Esophagus muscularis mucosa (tissue), 4 donors: ENCODE results near the gene FIGNL2. TPM values are rescaled to one million over a fixed set of nuclear protein-coding genes. Genes with fewer than 3 reads are reported as not detected.

ENCODE experiments used
- DNase-seq: peaks from one replicate; pipeline ENCODE4 v3.0.0-alpha.2; 2017; ENCODE audit errors: extremely low spot score
- H3K27ac ChIP-seq, 4 donors: fragments of 200-600 bp; sonication (generic); replicated peaks in 1 of 4; 1 replicate in 3 of 4; 2 replicates in 1 of 4; pipeline ENCODE4 v1.5.1; 2016 to 2019; ENCODE audit warnings: mild to moderate bottlenecking in 1 of 4
- H3K27me3 ChIP-seq, 4 donors: fragments of 200-600 bp; sonication (generic); one replicate each; pipeline versions ENCODE4 v1.5.1 to v1.6.0; 2016 to 2019
- H3K36me3 ChIP-seq, 4 donors: fragments of 200-600 bp; sonication (generic); one replicate each; pipeline ENCODE4 v1.5.1; 2016 to 2019
- H3K4me1 ChIP-seq, 4 donors: fragments of 200-600 bp; sonication (generic); one replicate each; pipeline ENCODE4 v1.5.1; 2016 to 2019
- H3K4me3 ChIP-seq, 4 donors: fragments of 200-600 bp; sonication (generic); 1 replicate in 2 of 4; 2 replicates in 2 of 4; pipeline ENCODE4 v1.5.1; 2016 to 2019; ENCODE audit warnings: mild to moderate bottlenecking in 4 of 4, moderate library complexity in 1 of 4
- H3K9me3 ChIP-seq, 4 donors: fragments of 200-600 bp; sonication (generic); 1 replicate in 3 of 4; 2 replicates in 1 of 4; pipeline ENCODE4 v1.5.1; 2016 to 2019
- EP300 ChIP-seq: sonication (generic); formaldehyde crosslinking; IDR thresholded peaks from one replicate; pipeline ENCODE4 v1.6.1; 2017; ENCODE audit warnings: antibody characterized with exemption
- POLR2A ChIP-seq: fragments of 450-650 bp; IDR thresholded peaks from one replicate; pipeline ENCODE4 v1.6.1; 2017; ENCODE audit warnings: antibody characterized with exemption, moderate library complexity, mild to moderate bottlenecking, low read depth
- POLR2AphosphoS5 ChIP-seq, 2 donors: sonication (generic); formaldehyde crosslinking; IDR thresholded peaks; one replicate each; pipeline ENCODE4 v1.6.1; 2017; ENCODE audit warnings: antibody characterized with exemption in 2 of 2
- WGBS: methylation state at CpG from one replicate; pipeline ENCODE4 v1.1.5; 2018; 5-methylcytosine and 5-hydroxymethylcytosine counted together
- intact Hi-C: fragments of 100-400 bp; cut with DNase I; formaldehyde crosslinking; loops from one replicate; pipeline ENCODE4 v1.15.1; 2023
- total RNA-seq, 4 donors: library from RNA; depleted of rRNA; stranded (reverse); fragments of >200 nt; gene quantifications; one replicate each; pipeline versions ENCODE4 v1.1.0 to v1.2.1, GENCODE V29; 2016
- TF ChIP-seq, protein P1 (sequence below), 3 experiments: fragments of 200-600 bp in 2 of 3; fragments of 450-650 bp in 1 of 3; sonication (generic) in 2 of 3; IDR thresholded peaks; one replicate each; pipeline ENCODE4 v1.5.1; 2017 to 2019; ENCODE audit warnings: antibody characterized with exemption in 3 of 3, mild to moderate bottlenecking in 2 of 3, moderate library complexity in 1 of 3

Gene FIGNL2
- total RNA-seq, 4 donors from 2014 or later = 0.23 to 0.42 (median 0.36) TPM

DNA sequence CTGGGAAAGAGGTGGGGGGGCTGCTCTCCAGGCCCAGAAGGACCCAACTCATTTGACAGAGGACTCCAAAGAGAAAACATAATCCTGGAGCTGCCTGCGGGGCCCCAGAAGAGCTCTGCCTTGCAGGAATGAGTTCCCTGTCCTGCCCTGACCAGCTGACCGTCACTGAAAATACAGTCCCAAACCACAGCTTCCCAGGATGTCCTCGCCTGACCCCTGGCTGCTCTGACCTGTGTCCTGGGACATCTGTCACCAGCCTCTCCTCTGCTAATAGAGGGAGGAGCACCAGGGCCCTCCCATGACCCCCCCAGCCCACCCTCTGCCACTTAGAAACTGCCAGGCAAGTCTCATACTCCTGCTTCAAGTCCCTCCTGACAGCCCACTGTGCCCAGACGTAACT is 9.8 kb downstream of the FIGNL2 start:
- TF ChIP-seq, protein P1, sequence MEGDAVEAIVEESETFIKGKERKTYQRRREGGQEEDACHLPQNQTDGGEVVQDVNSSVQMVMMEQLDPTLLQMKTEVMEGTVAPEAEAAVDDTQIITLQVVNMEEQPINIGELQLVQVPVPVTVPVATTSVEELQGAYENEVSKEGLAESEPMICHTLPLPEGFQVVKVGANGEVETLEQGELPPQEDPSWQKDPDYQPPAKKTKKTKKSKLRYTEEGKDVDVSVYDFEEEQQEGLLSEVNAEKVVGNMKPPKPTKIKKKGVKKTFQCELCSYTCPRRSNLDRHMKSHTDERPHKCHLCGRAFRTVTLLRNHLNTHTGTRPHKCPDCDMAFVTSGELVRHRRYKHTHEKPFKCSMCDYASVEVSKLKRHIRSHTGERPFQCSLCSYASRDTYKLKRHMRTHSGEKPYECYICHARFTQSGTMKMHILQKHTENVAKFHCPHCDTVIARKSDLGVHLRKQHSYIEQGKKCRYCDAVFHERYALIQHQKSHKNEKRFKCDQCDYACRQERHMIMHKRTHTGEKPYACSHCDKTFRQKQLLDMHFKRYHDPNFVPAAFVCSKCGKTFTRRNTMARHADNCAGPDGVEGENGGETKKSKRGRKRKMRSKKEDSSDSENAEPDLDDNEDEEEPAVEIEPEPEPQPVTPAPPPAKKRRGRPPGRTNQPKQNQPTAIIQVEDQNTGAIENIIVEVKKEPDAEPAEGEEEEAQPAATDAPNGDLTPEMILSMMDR (IDR thresholded peaks at IDR 0.05) = no peak
- TF ChIP-seq POLR2A = no peak
- no peak for TF ChIP-seq POLR2AphosphoS5 (IDR thresholded peaks at IDR 0.05)
- no peak for TF ChIP-seq EP300
- WGBS = 61% methylated on average over 4 of the region's 4 CpGs
- H3K27me3 ChIP-seq = peaks cover 0 to 82% (median 3%) of the 10 kb centered on the region in 4 donors
- H3K27ac ChIP-seq = no peak overlapping the region
- H3K4me3 ChIP-seq = no peak overlapping the region
- DNase-seq = no peak
- intact Hi-C loops = no loop called here
- no peaks in the 10 kb centered on the region for H3K9me3 ChIP-seq
- H3K4me1 ChIP-seq = peaks cover 0 to 8% (median 0%) of the 10 kb centered on the region in 4 donors
- H3K36me3 ChIP-seq = no peaks in the 10 kb centered on the region

DNA sequence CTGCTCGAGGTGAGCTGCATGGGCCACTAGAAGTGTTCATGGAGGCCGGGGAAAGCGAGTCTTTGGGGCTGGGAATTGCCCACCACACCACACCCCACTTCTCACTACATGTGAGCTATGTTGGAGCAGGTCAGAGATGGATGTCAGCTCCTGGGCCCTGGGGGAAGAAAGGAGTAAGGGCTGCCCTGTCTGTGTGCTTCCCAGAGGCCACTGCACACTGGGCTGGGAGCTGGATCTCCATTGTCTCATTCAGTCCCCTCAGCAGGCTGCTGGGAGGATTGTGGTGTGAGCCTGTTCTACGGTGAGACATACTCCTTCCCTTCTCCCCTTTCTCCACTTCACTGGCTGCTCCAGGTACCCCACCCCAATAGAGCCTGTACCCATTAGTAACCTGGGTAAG is 10.5 kb downstream of the FIGNL2 start:
- peaks cover 0 to 8% (median under 1%) of the 10 kb centered on the region in 4 donors for H3K4me1 ChIP-seq
- no peak for DNase-seq
- 85% methylated on average over 4 of the region's 4 CpGs for WGBS
- no peaks in the 10 kb centered on the region for H3K9me3 ChIP-seq
- no peak overlapping the region for H3K4me3 ChIP-seq
- peaks cover 0 to 82% (median 1%) of the 10 kb centered on the region in 4 donors for H3K27me3 ChIP-seq
- no peaks in the 10 kb centered on the region for H3K36me3 ChIP-seq
- intact Hi-C loops = no loop called here
- no peak for TF ChIP-seq POLR2AphosphoS5 (IDR thresholded peaks at IDR 0.05)
- TF ChIP-seq EP300 = no peak
- no peak for TF ChIP-seq POLR2A
- TF ChIP-seq, protein P1 (IDR thresholded peaks at IDR 0.05) = no peak
- H3K27ac ChIP-seq = no peak overlapping the region

DNA sequence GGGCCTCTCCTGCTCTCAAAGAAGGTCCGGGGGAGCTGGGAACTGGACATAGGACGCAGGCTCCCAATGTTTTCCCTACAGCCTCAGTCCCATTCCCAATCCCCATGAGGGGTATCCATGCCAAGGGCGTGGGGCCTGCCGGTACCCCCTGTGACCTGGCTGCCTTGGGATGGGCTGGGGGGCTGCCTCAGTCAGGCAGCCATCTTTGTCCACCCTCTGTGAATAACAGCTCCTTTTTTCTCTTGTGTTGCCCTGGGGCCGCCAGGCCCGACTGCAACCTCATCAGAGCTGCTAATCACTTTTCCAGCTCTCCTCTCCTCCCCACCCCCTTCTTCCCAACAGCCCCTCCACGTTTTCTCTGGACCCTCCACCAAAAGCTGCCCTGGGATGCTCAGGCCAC is 11.2 kb downstream of the FIGNL2 start:
- DNase-seq = no peak
- intact Hi-C loops = no loop called here
- TF ChIP-seq EP300 (no peak), POLR2AphosphoS5 (IDR thresholded peaks at IDR 0.05) (no peak), POLR2A (no peak)
- TF ChIP-seq, protein P1 (IDR thresholded peaks at IDR 0.05) = no peak
- Histone ChIP-seq H3K4me1 (peaks cover 0 to 8% (median 8%) of the 10 kb centered on the region in 4 donors), H3K27ac (no peak overlapping the region), H3K4me3 (no peak overlapping the region), H3K9me3 (no peaks in the 10 kb centered on the region), H3K27me3 (peaks cover 0 to 82% (median 1%) of the 10 kb centered on the region in 4 donors), H3K36me3 (no peaks in the 10 kb centered on the region)
- 77% methylated on average over 7 of the region's 7 CpGs for WGBS

DNA sequence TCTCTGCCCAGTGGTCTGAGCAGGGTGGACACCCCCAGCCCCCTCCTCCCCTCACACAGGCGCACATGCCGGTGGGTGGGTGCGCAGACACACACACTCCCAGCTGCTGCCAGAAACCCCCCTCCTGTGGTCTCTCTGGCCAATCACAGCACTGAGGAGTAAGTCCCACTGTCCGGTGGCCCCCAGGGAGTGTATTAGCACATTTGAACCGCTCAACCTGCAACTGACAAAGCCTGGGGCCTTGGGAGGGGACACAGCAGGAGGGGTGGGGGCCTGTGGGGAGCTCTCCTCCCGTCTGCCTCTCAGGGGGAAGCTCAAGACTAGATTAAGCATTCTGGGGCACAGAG is 11.7 kb downstream of the FIGNL2 start:
- 78% methylated on average over 1 of the region's 6 CpGs for WGBS

More for the DNA sequence above, 11.7 kb downstream of the FIGNL2 start:
- Histone ChIP-seq H3K4me3 (no peak overlapping the region), H3K27ac (no peak overlapping the region), H3K9me3 (no peaks in the 10 kb centered on the region), H3K27me3 (peaks cover 0 to 82% (median 1%) of the 10 kb centered on the region in 4 donors), H3K4me1 (peaks cover 0 to 12% (median 8%) of the 10 kb centered on the region in 4 donors), H3K36me3 (no peaks in the 10 kb centered on the region)
- no peak for DNase-seq
- TF ChIP-seq POLR2A = no peak
- no peak for TF ChIP-seq EP300
- TF ChIP-seq, protein P1 (IDR thresholded peaks at IDR 0.05) = no peak
- TF ChIP-seq POLR2AphosphoS5 (IDR thresholded peaks at IDR 0.05) = no peak
- intact Hi-C loops = no loop called here
